K562 (cell line): ENCODE data around the gene CEP70. TPM values are rescaled to one million over a fixed set of nuclear protein-coding genes. Genes with fewer than 3 reads are reported as not detected.

Source experiments
- ATAC-seq: fragments of 200-7000 bp; cut with Tn5 transposase; 3 replicates; pipeline ENCODE4 v1.9.1; 2020; ENCODE audit warnings: moderate library complexity
- BruUV-seq: library from RNA; stranded (reverse); fragments of 400-500 nt; replicated peaks from 2 replicates; lab custom pipeline; 2021; lab: Mats Ljungman, UMichigan
- CTCF ChIA-PET: fragments of 300-600 bp; formaldehyde crosslinking; extraction: SDS; loops from one replicate; lab custom pipeline; 2021; ENCODE audit warnings: low intra/inter-chr PET ratio; lab: Yijun Ruan, JAX
- POLR2A ChIA-PET: fragments of 300-600, 350-650 bp; sonication (Branson Sonifier 250); formaldehyde crosslinking; extraction: SDS; loops from one replicate; lab custom pipeline; 2021; ENCODE audit warnings: antibody characterized with exemption, inconsistent platforms; lab: Yijun Ruan, JAX
- DNase-seq, 4 experiments: peaks; one replicate each; pipeline versions ENCODE4 v3.0.0 to v3.0.0-alpha.2; 2011 to 2018; ENCODE audit warnings: low spot score in 3 of 4, mixed read lengths in 3 of 4; ENCODE audit errors: extremely low read depth in 1 of 4
- FAIRE-seq: peaks from 2 replicates; lab custom pipeline; 2011; peaks lifted over from hg19 to GRCh38; lab: Jason Lieb, UNC
- H2AFZ ChIP-seq: 2 replicates; pipeline ENCODE4 v1.6.0; 2011; ENCODE audit warnings: low read depth, low read length, control low read depth, inconsistent platforms
- H3K27ac ChIP-seq: fragments of 200-600 bp; 3 replicates; pipeline ENCODE4 v1.8.0; 2011; ENCODE audit warnings: low read depth, mild to moderate bottlenecking, control low read depth, inconsistent platforms, low read length, moderate library complexity, mixed read lengths; ENCODE audit errors: extremely low read depth
- H3K27me3 ChIP-seq, 2 experiments: fragments of 300-600 bp in 1 of 2; 2 replicates in 1 of 2; 3 replicates in 1 of 2; pipeline versions ENCODE4 v1.6.0 to v1.8.0; 2011; ENCODE audit warnings: inconsistent platforms in 2 of 2, low read length in 2 of 2, mild to moderate bottlenecking in 1 of 2, mixed read lengths in 1 of 2, moderate library complexity in 1 of 2; ENCODE audit not compliant: control insufficient read depth in 2 of 2, insufficient read depth in 2 of 2
- H3K36me3 ChIP-seq: fragments of 300-600 bp; 3 replicates; pipeline ENCODE4 v1.8.0; 2011; ENCODE audit warnings: mild to moderate bottlenecking, low read length, inconsistent platforms; ENCODE audit not compliant: control insufficient read depth, insufficient read depth
- H3K4me1 ChIP-seq, 2 experiments: fragments of 200-600 bp in 1 of 2; replicated peaks in 1 of 2; 2 replicates in 1 of 2; 3 replicates in 1 of 2; pipeline versions ENCODE4 v1.5.1 to v1.8.0; 2011; ENCODE audit warnings: inconsistent platforms in 2 of 2, low read length in 2 of 2, mild to moderate bottlenecking in 1 of 2, mixed read lengths in 1 of 2, moderate library complexity in 1 of 2; ENCODE audit not compliant: control insufficient read depth in 2 of 2, insufficient read depth in 2 of 2
- H3K4me2 ChIP-seq: 2 replicates; pipeline ENCODE4 v1.6.1; 2011; ENCODE audit warnings: low read length, control low read depth, inconsistent platforms, mixed read lengths; ENCODE audit not compliant: insufficient read depth
- H3K4me3 ChIP-seq: fragments of 200-600 bp; sonication (generic), shearing (Covaris generic); 2 replicates; pipeline ENCODE4 v1.5.1; 2016; ENCODE audit warnings: control low read depth, inconsistent platforms
- H3K79me2 ChIP-seq: fragments of 200-600 bp; 3 replicates; pipeline ENCODE4 v1.8.0; 2011; ENCODE audit warnings: low read length, inconsistent platforms; ENCODE audit not compliant: control insufficient read depth, insufficient read depth
- H3K9ac ChIP-seq, 2 experiments: 2 replicates each; pipeline versions ENCODE4 v1.6.0 to v1.6.1; 2011; ENCODE audit warnings: low read depth in 2 of 2, low read length in 2 of 2, control low read depth in 1 of 2, inconsistent platforms in 1 of 2, mild to moderate bottlenecking in 1 of 2, mixed read lengths in 1 of 2; ENCODE audit not compliant: insufficient read depth in 1 of 2
- H3K9me1 ChIP-seq: one replicate; pipeline ENCODE4 v1.6.0; 2011; ENCODE audit warnings: inconsistent platforms, mild to moderate bottlenecking, low read length, moderate library complexity; ENCODE audit not compliant: control insufficient read depth, insufficient read depth
- H3K9me3 ChIP-seq: replicated peaks from 2 replicates; pipeline ENCODE4 v1.5.1; 2011; ENCODE audit warnings: low read depth, low read length, inconsistent platforms; ENCODE audit not compliant: control insufficient read depth, insufficient read depth
- H4K20me1 ChIP-seq: replicated peaks from 2 replicates; pipeline ENCODE4 v1.6.1; 2011; ENCODE audit warnings: low read length, inconsistent platforms, mixed read lengths; ENCODE audit not compliant: control insufficient read depth, insufficient read depth
- CEBPG ChIP-seq, 3 experiments: fragments of 200-800 bp in 1 of 3; sonication (Bioruptor generic) in 1 of 3; sonication (generic) in 1 of 3; formaldehyde crosslinking in 1 of 3; IDR thresholded peaks in 2 of 3; conservative IDR thresholded peaks in 1 of 3; 2 replicates each; pipeline versions ENCODE4 v1.6.1 to v1.8.0; 2016 to 2022; ENCODE audit warnings: missing compliant biosample characterization in 2 of 3, missing genetic modification characterization in 2 of 3, mild to moderate bottlenecking in 1 of 3, missing genetic modification reagents in 1 of 3
- CTBP1 ChIP-seq: fragments of 450-650 bp; IDR thresholded peaks from 2 replicates; pipeline ENCODE4 v1.6.1; 2016; ENCODE audit warnings: borderline replicate concordance
- EGR1 ChIP-seq: fragments of 450-650 bp; conservative IDR thresholded peaks from 2 replicates; pipeline ENCODE4 v1.6.1; 2017; ENCODE audit warnings: mild to moderate bottlenecking
- HNRNPL ChIP-seq: fragments of 200-400 bp; formaldehyde crosslinking; IDR thresholded peaks from 2 replicates; pipeline ENCODE4 v1.6.1; 2017; ENCODE audit warnings: low read depth, mild to moderate bottlenecking, low read length
- JUN ChIP-seq, 2 experiments: sonication (generic) in 1 of 2; formaldehyde crosslinking in 1 of 2; IDR thresholded peaks; 2 replicates each; pipeline versions ENCODE4 v1.6.1 to v1.8.0; 2012 to 2022; ENCODE audit warnings: borderline replicate concordance in 2 of 2, mild to moderate bottlenecking in 2 of 2, improper control_type of control experiment in 1 of 2, low read depth in 1 of 2, low read length in 1 of 2, missing genetic modification reagents in 1 of 2
- NONO ChIP-seq, 2 experiments: fragments of 200-400 bp in 1 of 2; fragments of 450-650 bp in 1 of 2; formaldehyde crosslinking in 1 of 2; IDR thresholded peaks; 2 replicates each; pipeline ENCODE4 v1.6.1; 2017; ENCODE audit warnings: low read depth in 2 of 2, mild to moderate bottlenecking in 2 of 2, moderate library complexity in 2 of 2, low read length in 1 of 2
- PHF8 ChIP-seq: fragments of 200-600 bp; sonication (generic); IDR thresholded peaks from 2 replicates; pipeline ENCODE4 v1.6.1; 2012; ENCODE audit warnings: mixed run types, mild to moderate bottlenecking, inconsistent platforms, low read length, moderate library complexity, borderline replicate concordance
- PREB ChIP-seq: sonication (generic); formaldehyde crosslinking; IDR thresholded peaks from 2 replicates; pipeline ENCODE4 v1.8.1; 2023; ENCODE audit warnings: mild to moderate bottlenecking, missing genetic modification reagents
- SAFB2 ChIP-seq: fragments of 200-400 bp; formaldehyde crosslinking; IDR thresholded peaks from 2 replicates; pipeline ENCODE4 v1.6.1; 2018; ENCODE audit warnings: borderline replicate concordance, low read length, low read depth, moderate library complexity; ENCODE audit not compliant: severe bottlenecking
- UBTF ChIP-seq, 2 experiments: IDR thresholded peaks; 2 replicates each; pipeline ENCODE4 v1.6.1; 2012; ENCODE audit warnings: improper control_type of control experiment in 2 of 2, low read depth in 2 of 2, low read length in 2 of 2, borderline replicate concordance in 1 of 2
- ZNF583 ChIP-seq: fragments of 250-450 bp; sonication (Bioruptor Pico); IDR thresholded peaks from 2 replicates; pipeline ENCODE4 v1.4.0; 2020
- WGBS: fragments of 100-300 bp; shearing (Covaris generic); methylation state at CpG from one replicate; pipeline ENCODE4 v1.1.6; 2016; ENCODE audit warnings: low coverage, mixed read lengths; ENCODE audit not compliant: insufficient coverage; ENCODE audit errors: missing lambda C conversion rate; 5-methylcytosine and 5-hydroxymethylcytosine counted together
- in situ Hi-C: fragments of 300-500 bp; cut with MboI; formaldehyde crosslinking; loops from 4 replicates; pipeline ENCODE4 v1.15.0; 2018; ENCODE audit warnings: inconsistent platforms, mixed read lengths
- intact Hi-C: fragments of 100-400 bp; cut with micrococcal nuclease; formaldehyde crosslinking; loops from 2 replicates; pipeline ENCODE4 v1.14.2; 2022
- polyA plus RNA-seq, 8 experiments: library from polyadenylated mRNA; depleted of rRNA in 4 of 8; stranded (reverse) in 5 of 8; unstranded in 3 of 8; fragments of >200 nt; fragmentation: Nextera tagmentation in 2 of 8; fragmentation: Illumina TruSeq in 1 of 8; extraction: Ambion mirVana in 2 of 8; extraction: Trizol in 1 of 8; gene quantifications; 2 replicates each; pipeline versions ENCODE4 v1.2.1 to v1.2.3, GENCODE V29; 2011 to 2014; ENCODE audit warnings: inconsistent platforms in 1 of 8, missing spikeins in 1 of 8
- total RNA-seq, 7 experiments: library from RNA; depleted of rRNA in 6 of 7; stranded (reverse); fragments of >200 nt in 6 of 7; fragmentation: Illumina TruSeq in 2 of 7; extraction: Trizol in 2 of 7; gene quantifications; 2 replicates each; pipeline versions ENCODE4 v1.2.1 to v1.2.3, GENCODE V29; 2011 to 2021; ENCODE audit warnings: low replicate concordance in 1 of 7

CEP70 gene
- total and polyA plus RNA-seq, 9 of the 15 experiments (the other 6 are each of a cell fraction or from before 2014, with no cell fraction given): 16.1 to 31.5 (median 23.4) TPM

GRCh38 chr3:138594935-138595610 is 1.0 kb upstream of the CEP70 start (continued):
- no peak for TF ChIP-seq HNRNPL
- TF ChIP-seq ZNF583 (CRISPR knock-in tag): 0 out of 2 replicates have a peak, but pooled peaks have one; percentile 12
- no peak for TF ChIP-seq CEBPG (CRISPR knock-in tag; IDR thresholded peaks at IDR 0.05)
- peak in 1 of 2 experiments; percentile 12; a peak in 3 of 4 replicates for TF ChIP-seq CEBPG (tag; conservative IDR thresholded peaks at IDR 0.05 in 1 of 2, IDR thresholded peaks at IDR 0.05 in 1 of 2)

GRCh38 chr3:138593488-138594149 is 441 bp downstream of the CEP70 start:
- H3K4me1 ChIP-seq: peaks cover 0 to 7% of the 10 kb centered on the region in 2 experiments; a peak in 3 of 5 replicates
- peak overlapping the region; percentile 72 to 92 for H3K9ac ChIP-seq
- peak overlapping the region; percentile 91 for H3K4me2 ChIP-seq
- peaks cover 19% of the 10 kb centered on the region for H3K79me2 ChIP-seq
- in situ Hi-C loops: no loop called here
- no peaks in the 10 kb centered on the region for H3K27me3 ChIP-seq
- WGBS: 5% methylated on average over 22 of the region's 22 CpGs
- H4K20me1 ChIP-seq: no peaks in the 10 kb centered on the region
- ChIA-PET CTCF (interaction anchor here (0.5 to 2.0 kb wide), 4 partner anchors 253 to 736 kb away, joined by 3 to 14 read pairs (median 5); no protein-coding TSS in a partner anchor), POLR2A (interaction anchor here (0.6 to 4.7 kb wide), 7 partner anchors 13 to 325 kb away, joined by 3 to 28 read pairs (median 4); partner anchors contain the start of gene FAIM)
- no peaks in the 10 kb centered on the region for H3K9me3 ChIP-seq
- H3K27ac ChIP-seq: peak overlapping the region; percentile 78
- ATAC-seq (peak; percentile 4), DNase-seq (peak in 1 of 4 experiments; percentile 20), FAIRE-seq (peak; percentile 6)
- peak overlapping the region; percentile 64 for H3K4me3 ChIP-seq
- intact Hi-C loops: loop anchor here (1.0 to 5.0 kb wide), 5 partner anchors 116 to 329 kb away; partner anchors contain the start of gene PIK3CB
- H2AFZ ChIP-seq: peak overlapping the region; percentile 96
- peaks cover 3% of the 10 kb centered on the region; the same call in 2 of the 3 replicates for H3K36me3 ChIP-seq
- no peaks in the 10 kb centered on the region for H3K9me1 ChIP-seq
- TSS peak; percentile 79 for BruUV-seq
- TF ChIP-seq PHF8 (peak; percentile 81), UBTF (IDR thresholded peaks at IDR 0.05; ENCODE audit: borderline replicate concordance in 1 of 2, low read depth in 2 of 2, low read length in 2 of 2) (0 out of 4 replicates have a peak, but pooled peaks of 1 of the 2 experiments have one; percentile 37), SAFB2 (no peak), EGR1 (0 out of 2 replicates have a peak, but pooled peaks have one; percentile 31), JUN (IDR thresholded peaks at IDR 0.05; ENCODE audit: borderline replicate concordance, low read depth, low read length) (no peak), JUN (CRISPR knock-in tag; IDR thresholded peaks at IDR 0.05; ENCODE audit: borderline replicate concordance) (0 out of 2 replicates have a peak, but pooled peaks have one; percentile 50), CEBPG (CRISPR knock-in tag; IDR thresholded peaks at IDR 0.05) (0 out of 2 replicates have a peak, but pooled peaks have one; percentile 4), CEBPG (tag; conservative IDR thresholded peaks at IDR 0.05 in 1 of 2, IDR thresholded peaks at IDR 0.05 in 1 of 2) (0 out of 4 replicates have a peak, but pooled peaks of 1 of the 2 experiments have one; percentile 1), NONO (IDR thresholded peaks at IDR 0.05; ENCODE audit: low read depth in 2 of 2, low read length in 1 of 2) (no peak), PREB (no peak), CTBP1 (no peak)
